Measurements from ENCODE around the gene VSX2.

VSX2 gene

GRCh38 chr14:74223016-74223415 lies 16.2 kb upstream of the VSX2 start:
- DNase-seq, result no peak

- DNase-seq, result no peak
Observed at GRCh38 chr14:74231784-74232183, 7.5 kb upstream of the VSX2 start.

GRCh38 chr14:74235017-74235416 lies 4.2 kb upstream of the VSX2 start:
- DNase-seq, result no peak

- no peak for DNase-seq
Observed at GRCh38 chr14:74237441-74237840, 1.8 kb upstream of the VSX2 start.

- DNase-seq, result no peak
Observed at GRCh38 chr14:74239848-74240793, 872 bp downstream of the VSX2 start.

GRCh38 chr14:74240794-74241651 lies 1.8 kb downstream of the VSX2 start:
- DNase-seq, result no peak

GRCh38 chr14:74241652-74242017 lies 2.4 kb downstream of the VSX2 start:
- no peak for DNase-seq

DNA sequence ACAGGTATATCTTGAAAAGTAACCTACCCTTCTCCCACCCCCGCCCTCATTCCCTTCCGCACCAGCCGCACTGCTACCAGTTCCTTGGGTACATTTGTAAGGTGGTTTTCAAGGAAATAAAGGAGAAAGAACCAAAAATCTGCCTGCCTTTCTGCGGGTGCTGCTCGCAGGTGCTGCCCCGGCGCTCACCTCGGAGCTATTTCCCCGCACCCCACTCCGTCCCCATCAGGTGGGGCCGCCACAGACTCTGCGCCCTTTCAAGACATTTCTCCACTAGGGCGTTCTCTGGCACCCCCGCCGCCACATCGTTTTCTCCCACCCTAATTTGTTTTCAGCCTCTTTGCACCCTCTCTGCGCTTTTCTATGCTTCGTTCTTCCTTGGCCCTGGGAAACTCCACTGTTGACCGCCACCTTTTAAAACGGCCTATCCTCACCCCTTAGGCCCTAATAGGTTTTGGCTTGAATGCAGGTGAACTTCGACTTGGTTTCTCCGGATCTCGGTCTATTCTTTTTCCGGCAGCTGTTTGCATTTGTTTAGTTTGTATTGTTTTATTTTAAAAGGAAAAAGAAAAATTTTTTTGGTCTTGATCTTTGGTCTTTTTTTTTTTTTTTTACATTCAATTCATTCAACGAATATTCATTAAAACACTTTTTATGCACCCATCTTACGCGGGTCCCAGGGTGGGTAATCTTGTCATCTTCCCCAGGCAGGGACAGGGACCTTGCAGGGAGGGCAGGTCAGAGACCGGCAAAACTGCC lies 3.0 kb downstream of the VSX2 start:
- DNase-seq, result no peak

- no peak for DNase-seq
Observed at GRCh38 chr14:74242780-74243042, 3.5 kb downstream of the VSX2 start.

GRCh38 chr14:74243051-74243450 lies 3.8 kb downstream of the VSX2 start:
- DNase-seq, result no peak

DNA sequence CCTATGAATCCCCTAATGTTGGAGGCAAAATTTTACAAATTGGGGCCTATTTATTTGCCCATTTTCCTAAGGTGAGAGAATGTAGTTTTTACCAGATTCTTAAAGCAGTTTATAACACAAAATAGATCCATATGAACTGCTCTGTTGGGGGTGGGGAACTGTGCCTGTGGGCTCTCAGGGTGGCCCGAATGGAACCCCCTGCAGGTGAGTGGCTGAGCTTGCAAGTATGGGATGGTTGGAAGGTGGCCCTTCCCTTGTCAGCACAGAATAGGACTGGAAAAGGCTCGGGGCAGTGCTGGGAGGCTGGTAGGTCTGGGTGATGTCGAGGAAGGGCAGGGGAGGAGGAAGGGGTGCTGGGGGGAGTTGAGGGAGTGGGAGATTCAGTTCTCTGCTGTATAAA lies 4.9 kb downstream of the VSX2 start:
- no peak for DNase-seq

- no peak for DNase-seq
Observed at GRCh38 chr14:74245292-74245691, 6.0 kb downstream of the VSX2 start.

DNA sequence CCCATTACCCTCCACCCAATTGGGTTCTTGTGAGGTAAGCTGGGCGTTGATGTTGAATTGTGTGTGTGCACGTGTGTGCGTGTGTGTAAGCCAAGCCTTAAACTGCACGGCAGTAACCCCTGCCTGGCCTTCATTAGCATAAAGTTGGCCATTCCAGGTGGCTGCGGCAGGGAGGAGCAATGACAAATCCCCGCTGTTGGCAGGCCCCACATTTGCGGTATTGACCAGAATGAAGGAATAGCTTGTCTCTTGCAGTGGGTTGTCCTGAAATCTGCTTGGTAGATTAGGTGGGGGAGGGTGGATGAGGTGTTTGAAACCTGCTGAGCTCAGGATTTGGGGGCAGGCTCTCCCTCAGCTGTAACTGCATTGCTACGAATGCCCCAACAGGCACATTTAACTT lies 7.3 kb downstream of the VSX2 start:
- DNase-seq, result no peak

- DNase-seq, result no peak
Observed at GRCh38 chr14:74248017-74248416, 8.8 kb downstream of the VSX2 start.

DNA sequence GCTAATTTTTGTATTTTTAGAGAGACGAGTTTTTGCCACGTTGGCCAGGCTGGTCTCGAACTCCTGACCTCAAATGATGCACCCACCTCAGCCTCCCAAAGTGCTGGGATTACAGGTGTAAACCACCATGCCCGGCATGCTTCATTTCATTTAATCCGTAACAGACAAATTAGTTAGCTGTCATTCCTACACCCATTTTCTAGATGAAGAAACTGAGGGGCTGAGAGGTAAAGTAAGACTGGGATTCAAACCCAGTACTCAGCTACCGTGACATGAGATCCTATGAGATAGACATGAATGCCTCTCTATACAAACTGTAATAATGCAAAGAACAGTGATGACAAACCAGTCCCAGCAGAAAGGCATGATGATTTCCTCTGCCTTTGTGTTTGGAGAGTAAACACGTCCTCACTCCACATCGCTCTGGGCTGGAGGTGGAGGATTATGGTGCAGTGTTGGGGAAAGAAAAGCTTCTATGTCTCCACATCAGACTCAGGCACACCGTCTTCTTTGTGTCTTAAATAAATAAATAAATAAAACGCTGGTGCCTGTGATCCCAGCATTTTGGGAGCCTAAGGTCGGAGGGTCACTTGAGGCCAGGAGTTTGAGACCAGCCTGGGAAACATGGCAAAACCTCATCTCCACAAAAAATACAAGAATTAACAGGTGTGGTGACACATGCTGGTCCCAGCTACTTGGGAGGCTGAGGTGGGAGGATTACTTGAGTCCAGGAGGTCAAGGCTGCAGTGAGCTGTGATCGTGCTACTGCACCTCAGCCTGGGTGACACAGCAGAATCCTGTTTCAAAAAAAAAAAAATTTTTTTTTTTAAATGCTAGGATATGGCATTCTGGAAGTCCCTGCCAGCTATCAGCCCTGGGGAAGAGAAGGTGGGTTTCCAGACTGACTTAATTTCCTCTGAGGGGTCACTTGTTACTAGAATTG lies 10.5 kb downstream of the VSX2 start:
- DNase-seq, result no peak

GRCh38 chr14:74255281-74255680 lies 16.0 kb downstream of the VSX2 start:
- DNase-seq, result no peak

DNA sequence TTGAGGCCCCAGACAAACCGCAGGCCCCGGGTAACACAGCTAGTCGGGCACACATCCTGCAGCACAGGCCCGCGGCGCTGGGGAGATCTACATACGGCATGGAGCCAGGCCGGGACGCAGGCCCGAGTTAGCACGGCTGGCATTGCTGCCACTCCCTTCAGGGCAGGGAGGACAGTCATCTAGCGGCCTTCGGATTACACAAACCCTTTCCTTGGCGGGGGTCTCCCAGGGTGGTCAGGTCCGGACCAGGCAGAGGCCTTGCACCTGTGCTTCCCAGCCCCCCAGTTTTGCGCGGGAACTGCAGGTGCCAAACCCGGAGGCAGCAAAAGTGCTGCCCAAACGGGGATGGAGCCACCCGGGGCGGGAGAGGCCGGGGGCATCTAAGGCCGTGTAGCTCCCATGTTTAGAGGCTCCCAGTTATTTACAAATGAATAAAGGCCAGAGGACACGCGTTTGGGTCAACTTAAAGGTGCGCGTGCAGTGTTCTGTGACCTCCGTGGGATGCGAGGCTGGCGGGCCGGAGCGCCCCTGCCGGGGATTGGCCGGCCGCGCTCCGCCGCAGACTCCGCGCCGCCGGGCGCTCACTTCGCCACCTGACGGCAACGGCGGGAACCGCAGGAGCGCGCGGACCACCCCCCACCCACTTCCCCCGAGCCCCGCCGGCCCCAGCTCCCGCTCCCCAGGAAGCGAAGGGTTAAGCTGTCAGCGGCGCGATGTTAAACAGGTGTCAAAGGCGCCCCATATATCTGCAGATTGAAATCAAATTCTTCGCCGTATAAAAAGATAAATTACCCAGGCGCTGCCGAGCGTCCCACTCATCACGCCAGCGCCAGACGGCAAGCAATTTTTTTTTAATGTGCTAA lies 18.1 kb downstream of the VSX2 start:
- peak in 1 of 2 experiments; percentile 13 for DNase-seq

- no peak for DNase-seq
Observed at GRCh38 chr14:74257941-74258763, 18.9 kb downstream of the VSX2 start.

GRCh38 chr14:74258764-74259035 lies 19.5 kb downstream of the VSX2 start:
- DNase-seq, result no peak

- no peak for DNase-seq
Observed at GRCh38 chr14:74259513-74259912, 20.3 kb downstream of the VSX2 start.
